Measurements from ENCODE around the gene ATL1. TPM values are rescaled to one million over a fixed set of nuclear protein-coding genes. Genes with fewer than 3 reads are reported as not detected.
A peak's percentile ranks its signal among the peaks of the same experiment; 100 is the strongest.

The ATL1 gene
- total and polyA plus RNA-seq, 2 of the 13 experiments (the other 11 are each of a cell fraction or from before 2014, with no cell fraction given), result 0.60 to 0.65 TPM

GRCh38 chr14:50667996-50668825, 108.3 kb downstream of the ATL1 start, which contains the start of gene SAV1 (continued):
- no peak for TF ChIP-seq ZNF292 (CRISPR knock-in tag; IDR thresholded peaks at IDR 0.05; ENCODE audit: borderline replicate concordance, low read depth)
- no peak for TF ChIP-seq ZNF674 (CRISPR knock-in tag; IDR thresholded peaks at IDR 0.05; ENCODE audit: low read depth)
- TF ChIP-seq SMARCC2 (IDR thresholded peaks at IDR 0.05), result no peak
- no peak for TF ChIP-seq DPF2 (CRISPR knock-in tag; IDR thresholded peaks at IDR 0.05; ENCODE audit: borderline replicate concordance, low read depth)
- TF ChIP-seq CEBPG (CRISPR knock-in tag; IDR thresholded peaks at IDR 0.05), result no peak
- peak; percentile 71 for TF ChIP-seq ZFY (CRISPR knock-in tag; IDR thresholded peaks at IDR 0.05)
- TF ChIP-seq AKNA (CRISPR knock-in tag; IDR thresholded peaks at IDR 0.05; ENCODE audit: borderline replicate concordance), result 0 out of 2 replicates have a peak, but pooled peaks have one; percentile 22
- TF ChIP-seq ZNF34 (CRISPR knock-in tag; IDR thresholded peaks at IDR 0.05; ENCODE audit: borderline replicate concordance), result peak; percentile 93
- TF ChIP-seq PRDM15 (CRISPR knock-in tag; IDR thresholded peaks at IDR 0.05), result no peak
- TF ChIP-seq ZBTB46 (CRISPR knock-in tag; IDR thresholded peaks at IDR 0.05; ENCODE audit: borderline replicate concordance), result no peak
- TF ChIP-seq ZNF670 (CRISPR knock-in tag; IDR thresholded peaks at IDR 0.05; ENCODE audit: borderline replicate concordance), result no peak; the same call in 1 of the 2 replicates
- TF ChIP-seq PRPF4 (IDR thresholded peaks at IDR 0.05; ENCODE audit: low read depth, low read length, poor library complexity, severe bottlenecking), result no peak
- TF ChIP-seq ZNF224 (CRISPR knock-in tag; IDR thresholded peaks at IDR 0.05), result no peak; the same call in 1 of the 2 replicates
- no peak for TF ChIP-seq LBX2 (CRISPR knock-in tag; IDR thresholded peaks at IDR 0.05; ENCODE audit: borderline replicate concordance)
- no peak for TF ChIP-seq FOXJ3 (CRISPR knock-in tag; IDR thresholded peaks at IDR 0.05; ENCODE audit: borderline replicate concordance)
- TF ChIP-seq FOXO1 (CRISPR knock-in tag; IDR thresholded peaks at IDR 0.05), result peak; percentile 61
- 0 out of 2 replicates have a peak, but pooled peaks have one; percentile 54 for TF ChIP-seq RXRB (CRISPR knock-in tag; IDR thresholded peaks at IDR 0.05; ENCODE audit: borderline replicate concordance)
- no peak for TF ChIP-seq NKX3-1 (CRISPR knock-in tag; IDR thresholded peaks at IDR 0.05)

Data from HepG2 (cell line).